Osteoblast (primary cell): ENCODE measurements around the gene SLC22A3. TPM values are rescaled to one million over a fixed set of nuclear protein-coding genes. Genes with fewer than 3 reads are reported as not detected.
A peak's percentile ranks its signal among the peaks of the same experiment; 100 is the strongest.

ENCODE experiments used
- DNase-seq: peaks from one replicate; pipeline ENCODE4 v3.0.0; 2011; ENCODE audit warnings: low spot score, mixed read lengths; ENCODE audit not compliant: insufficient read length; ENCODE audit errors: missing footprints
- H2AFZ ChIP-seq: 2 replicates; pipeline ENCODE4 v1.6.0; 2011; ENCODE audit warnings: mild to moderate bottlenecking, low read length
- H3K27ac ChIP-seq: 2 replicates; pipeline ENCODE4 v1.5.1; 2011; ENCODE audit warnings: mild to moderate bottlenecking, low read depth, low read length, moderate library complexity
- H3K27me3 ChIP-seq: 2 replicates; pipeline ENCODE4 v1.6.0; 2012; ENCODE audit warnings: mild to moderate bottlenecking, control low read depth, inconsistent platforms, low read length, moderate library complexity; ENCODE audit not compliant: insufficient read depth
- H3K36me3 ChIP-seq: 2 replicates; pipeline ENCODE4 v1.5.1; 2011; ENCODE audit warnings: mild to moderate bottlenecking, low read length, control low read depth, moderate library complexity; ENCODE audit not compliant: insufficient read depth
- H3K4me1 ChIP-seq: 2 replicates; pipeline ENCODE4 v1.5.1; 2011; ENCODE audit warnings: mild to moderate bottlenecking, low read length, control low read depth, moderate library complexity; ENCODE audit not compliant: insufficient read depth
- H3K4me2 ChIP-seq: 2 replicates; pipeline ENCODE4 v1.6.0; 2011; ENCODE audit warnings: mild to moderate bottlenecking, low read length; ENCODE audit not compliant: insufficient read depth
- H3K4me3 ChIP-seq: fragments of 200-600 bp; sonication (generic); 3 replicates; pipeline ENCODE4 v1.5.1; 2012; ENCODE audit warnings: mild to moderate bottlenecking, low read length, inconsistent platforms; ENCODE audit not compliant: insufficient read depth
- H3K79me2 ChIP-seq: 2 replicates; pipeline ENCODE4 v1.6.0; 2012; ENCODE audit warnings: mild to moderate bottlenecking, low read length, control low read depth, inconsistent platforms; ENCODE audit not compliant: insufficient read depth
- H3K9me3 ChIP-seq: 2 replicates; pipeline ENCODE4 v1.5.1; 2011; ENCODE audit warnings: low read depth, low read length, control low read depth
- H4K20me1 ChIP-seq: 2 replicates; pipeline ENCODE4 v1.6.0; 2012; ENCODE audit warnings: mild to moderate bottlenecking, low read length, control low read depth; ENCODE audit not compliant: insufficient read depth
- total RNA-seq: library from RNA; depleted of rRNA; stranded (reverse); fragments of >200 nt; gene quantifications from 2 replicates; pipeline ENCODE4 v1.2.3, GENCODE V29; 2012
- TF ChIP-seq, protein P1 (sequence below): IDR thresholded peaks from 2 replicates; pipeline ENCODE4 v1.5.1; 2011; ENCODE audit warnings: mild to moderate bottlenecking, low read depth, low read length, moderate library complexity; ENCODE audit errors: extremely low read depth

The SLC22A3 gene
- total RNA-seq, 1 donor = 22.1 TPM

DNA sequence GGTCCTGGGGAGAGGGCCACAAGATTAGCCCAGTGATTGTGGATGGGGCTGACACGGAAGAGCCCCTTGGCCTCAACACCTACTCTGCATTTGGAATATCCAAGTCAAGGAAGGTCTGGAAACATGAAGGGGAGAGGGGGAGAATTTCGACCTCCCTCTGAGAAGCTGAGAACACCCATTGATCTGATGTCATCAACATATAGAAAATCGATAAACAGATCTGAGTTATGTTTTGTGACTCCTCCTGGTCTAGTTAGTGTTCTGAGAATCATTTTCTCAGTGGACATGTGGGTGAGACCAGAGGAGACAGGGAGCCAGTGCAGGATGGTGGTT is 108.0 kb downstream of the SLC22A3 start:
- TF ChIP-seq, protein P1, sequence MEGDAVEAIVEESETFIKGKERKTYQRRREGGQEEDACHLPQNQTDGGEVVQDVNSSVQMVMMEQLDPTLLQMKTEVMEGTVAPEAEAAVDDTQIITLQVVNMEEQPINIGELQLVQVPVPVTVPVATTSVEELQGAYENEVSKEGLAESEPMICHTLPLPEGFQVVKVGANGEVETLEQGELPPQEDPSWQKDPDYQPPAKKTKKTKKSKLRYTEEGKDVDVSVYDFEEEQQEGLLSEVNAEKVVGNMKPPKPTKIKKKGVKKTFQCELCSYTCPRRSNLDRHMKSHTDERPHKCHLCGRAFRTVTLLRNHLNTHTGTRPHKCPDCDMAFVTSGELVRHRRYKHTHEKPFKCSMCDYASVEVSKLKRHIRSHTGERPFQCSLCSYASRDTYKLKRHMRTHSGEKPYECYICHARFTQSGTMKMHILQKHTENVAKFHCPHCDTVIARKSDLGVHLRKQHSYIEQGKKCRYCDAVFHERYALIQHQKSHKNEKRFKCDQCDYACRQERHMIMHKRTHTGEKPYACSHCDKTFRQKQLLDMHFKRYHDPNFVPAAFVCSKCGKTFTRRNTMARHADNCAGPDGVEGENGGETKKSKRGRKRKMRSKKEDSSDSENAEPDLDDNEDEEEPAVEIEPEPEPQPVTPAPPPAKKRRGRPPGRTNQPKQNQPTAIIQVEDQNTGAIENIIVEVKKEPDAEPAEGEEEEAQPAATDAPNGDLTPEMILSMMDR = no peak
- Histone ChIP-seq H3K4me3 (no peak overlapping the region), H3K4me2 (peak overlapping the region; percentile 94), H3K4me1 (peaks cover 11% of the 10 kb centered on the region), H3K9me3 (no peaks in the 10 kb centered on the region), H3K27me3 (no peaks in the 10 kb centered on the region), H3K36me3 (no peaks in the 10 kb centered on the region), H3K79me2 (no peaks in the 10 kb centered on the region), H4K20me1 (no peaks in the 10 kb centered on the region), H3K27ac (peak overlapping the region; percentile 42), H2AFZ (no peak overlapping the region)
- DNase-seq = no peak

DNA sequence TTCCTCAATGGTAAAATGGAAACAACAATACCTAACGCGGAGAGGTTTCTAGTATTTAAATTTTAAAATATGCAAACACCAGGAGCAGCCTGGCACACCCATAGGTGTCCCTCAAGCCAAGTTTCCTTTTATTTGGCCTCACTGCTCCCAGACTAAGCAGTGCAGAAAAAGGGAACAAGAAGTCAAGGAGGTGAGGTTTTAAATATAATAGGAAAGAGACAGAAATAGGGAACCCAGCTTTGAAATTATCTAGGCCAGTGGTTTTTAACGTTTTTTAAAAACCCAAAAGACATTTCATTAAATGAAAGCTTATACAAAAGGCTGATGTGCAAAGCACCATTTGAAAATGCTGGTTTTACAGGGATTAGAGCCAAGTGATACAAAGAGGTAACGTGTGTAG is 109.6 kb downstream of the SLC22A3 start:
- H3K36me3 ChIP-seq = no peaks in the 10 kb centered on the region
- H3K4me3 ChIP-seq = no peak overlapping the region
- no peaks in the 10 kb centered on the region for H3K9me3 ChIP-seq
- H3K27me3 ChIP-seq = no peaks in the 10 kb centered on the region
- TF ChIP-seq, protein P1 = no peak
- H3K27ac ChIP-seq = no peak overlapping the region
- peaks cover 24% of the 10 kb centered on the region for H3K4me1 ChIP-seq
- no peak for DNase-seq
- no peaks in the 10 kb centered on the region for H3K79me2 ChIP-seq
- no peak overlapping the region for H2AFZ ChIP-seq
- no peaks in the 10 kb centered on the region for H4K20me1 ChIP-seq
- no peak overlapping the region for H3K4me2 ChIP-seq

DNA sequence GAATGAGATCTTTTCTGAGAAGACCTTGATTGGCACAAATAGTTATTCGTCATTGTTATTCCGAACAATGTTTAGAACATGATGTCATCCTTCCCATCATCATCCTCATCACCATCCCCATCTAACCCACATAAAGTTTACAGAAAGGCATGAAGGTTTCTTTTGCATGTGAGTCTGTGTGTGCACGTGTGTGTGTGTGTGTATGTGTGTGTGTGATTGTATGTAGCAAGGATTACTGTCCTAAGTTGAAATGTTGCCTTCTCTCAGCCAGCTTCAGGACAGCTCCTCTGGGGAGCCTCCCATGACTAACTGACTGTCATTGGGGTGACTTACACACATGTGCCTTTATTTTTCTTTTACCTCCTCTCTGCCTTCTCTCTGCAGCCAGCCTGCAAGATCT is 113.5 kb downstream of the SLC22A3 start:
- Histone ChIP-seq H3K27me3 (no peaks in the 10 kb centered on the region), H3K4me1 (peaks cover 14% of the 10 kb centered on the region), H3K4me2 (peak overlapping the region; percentile 10), H3K27ac (no peak overlapping the region), H3K36me3 (no peaks in the 10 kb centered on the region), H3K79me2 (no peaks in the 10 kb centered on the region), H3K4me3 (no peak overlapping the region), H4K20me1 (no peaks in the 10 kb centered on the region), H2AFZ (no peak overlapping the region), H3K9me3 (no peaks in the 10 kb centered on the region)
- TF ChIP-seq, protein P1 = no peak
- DNase-seq = no peak

DNA sequence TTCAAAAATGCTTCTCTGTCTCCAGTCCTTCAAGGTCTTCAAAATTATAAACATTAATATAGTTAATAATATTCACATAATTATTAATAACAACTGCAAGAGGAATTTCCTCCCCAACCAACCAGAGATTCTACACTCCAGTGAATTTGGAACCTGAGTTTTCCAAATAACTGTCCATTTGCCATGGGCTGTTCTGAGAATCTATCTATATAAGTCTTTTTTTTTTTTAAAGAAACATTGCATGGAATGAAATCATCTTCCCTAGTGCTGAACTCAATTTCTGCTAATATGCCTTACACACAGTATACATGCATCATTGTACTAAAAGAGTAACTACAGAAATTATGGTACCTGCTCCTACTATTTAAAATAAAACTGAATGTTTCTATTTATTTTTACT is 113.9 kb downstream of the SLC22A3 start:
- H3K27ac ChIP-seq = no peak overlapping the region
- peaks cover 14% of the 10 kb centered on the region for H3K4me1 ChIP-seq
- no peak for DNase-seq
- TF ChIP-seq, protein P1 = no peak
- H3K36me3 ChIP-seq = no peaks in the 10 kb centered on the region
- H3K4me2 ChIP-seq = peak overlapping the region; percentile 10
- no peaks in the 10 kb centered on the region for H4K20me1 ChIP-seq
- H3K79me2 ChIP-seq = no peaks in the 10 kb centered on the region
- H3K9me3 ChIP-seq = no peaks in the 10 kb centered on the region
- H3K4me3 ChIP-seq = no peak overlapping the region
- H3K27me3 ChIP-seq = no peaks in the 10 kb centered on the region
- no peak overlapping the region for H2AFZ ChIP-seq
